ENCODE results near the gene CCDC192. TPM values are rescaled to one million over a fixed set of nuclear protein-coding genes. Genes with fewer than 3 reads are reported as not detected.

CCDC192 gene
- total RNA-seq, 2 donors from 2014 or later: not detected

DNA sequence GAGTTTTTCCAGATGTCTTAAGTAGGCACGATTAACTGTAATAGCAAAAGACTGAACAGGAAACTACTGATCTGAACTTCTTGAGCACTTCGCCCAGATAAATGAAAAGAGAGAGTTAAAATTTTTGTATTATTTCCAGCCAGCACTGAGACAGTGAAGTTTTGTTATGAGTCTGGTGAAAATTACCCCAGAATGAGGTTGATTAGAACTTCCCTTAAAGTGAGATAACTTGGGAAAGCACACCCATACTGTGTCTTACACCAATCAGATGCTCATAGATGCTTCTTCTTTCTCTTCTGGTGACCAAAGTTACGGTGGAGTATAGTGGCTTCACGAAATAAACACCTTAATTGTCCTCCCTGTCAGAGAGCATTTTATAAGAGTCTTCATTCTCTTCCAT, 248.6 kb downstream of the CCDC192 start:
- H3K36me3 Mint-ChIP-seq: no peaks in the 10 kb centered on the region

DNA sequence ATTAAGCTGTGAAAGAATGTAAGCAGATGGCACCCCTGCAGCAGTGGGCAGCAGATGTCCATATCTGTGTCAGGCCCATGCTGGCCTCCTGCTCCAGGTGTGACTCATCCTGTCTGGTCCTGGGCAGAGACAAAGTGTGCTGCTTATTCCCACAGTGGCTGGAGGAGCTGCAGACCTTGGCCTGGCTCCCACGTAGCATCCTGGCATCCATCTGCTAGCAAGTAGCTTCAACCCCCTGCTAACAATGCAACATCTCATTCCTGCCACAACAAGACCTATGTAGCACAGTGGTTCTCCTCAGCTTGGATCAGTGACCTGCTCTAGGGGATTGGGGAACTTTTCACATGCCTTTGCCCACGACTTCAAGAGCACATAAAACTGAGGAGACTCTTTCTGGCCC, 254.0 kb downstream of the CCDC192 start:
- no peak overlapping the region for H3K4me3 Mint-ChIP-seq
- H3K9me3 Mint-ChIP-seq: no peaks in the 10 kb centered on the region
- no peak overlapping the region for H3K27ac Mint-ChIP-seq
- DNase-seq (ENCODE audit: low spot score) (no peak), ATAC-seq (peak in 1 of 2 donors; percentile 36)
- peaks cover 0 to 5% of the 10 kb centered on the region in 2 donors for H3K4me1 Mint-ChIP-seq (ENCODE audit: low read depth in 2 of 2)
- H3K36me3 Mint-ChIP-seq: no peaks in the 10 kb centered on the region
- no peaks in the 10 kb centered on the region for H3K27me3 Mint-ChIP-seq

More for the DNA sequence above, 248.6 kb downstream of the CCDC192 start:
- DNase-seq (ENCODE audit: low spot score) (no peak), ATAC-seq (no peak)
- peaks cover 0 to 3% of the 10 kb centered on the region in 2 donors for H3K4me1 Mint-ChIP-seq (ENCODE audit: low read depth in 2 of 2)
- H3K9me3 Mint-ChIP-seq: no peaks in the 10 kb centered on the region
- no peak overlapping the region for H3K27ac Mint-ChIP-seq
- H3K27me3 Mint-ChIP-seq: no peaks in the 10 kb centered on the region
- H3K4me3 Mint-ChIP-seq: no peak overlapping the region

DNA sequence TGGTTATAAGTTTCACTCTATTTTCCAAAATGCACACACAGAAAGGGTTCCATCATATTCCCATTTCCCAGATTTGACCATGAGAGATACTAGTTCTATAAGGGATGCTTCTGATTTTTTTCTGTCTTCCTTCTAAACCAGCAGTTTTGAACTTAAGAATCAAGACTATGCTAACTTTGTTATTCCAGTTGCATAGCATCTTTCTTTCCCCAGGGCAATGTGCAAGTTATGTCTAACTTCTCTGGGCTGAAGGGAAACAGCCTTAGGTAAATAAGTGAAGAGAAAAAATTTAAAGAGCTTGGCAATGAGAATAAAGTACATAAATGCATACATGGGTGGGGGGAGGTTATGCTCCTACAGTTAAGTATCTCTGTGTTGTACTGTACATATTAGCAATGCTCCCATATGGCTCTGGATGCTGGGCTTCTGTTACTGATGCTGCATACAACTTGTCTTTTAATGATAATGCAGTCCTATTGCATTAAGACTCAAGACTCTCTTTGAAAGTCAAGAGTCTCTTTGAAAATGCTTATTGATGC, 254.6 kb downstream of the CCDC192 start:
- H3K4me3 Mint-ChIP-seq: no peak overlapping the region
- H3K36me3 Mint-ChIP-seq: no peaks in the 10 kb centered on the region
- H3K27ac Mint-ChIP-seq: no peak overlapping the region
- no peaks in the 10 kb centered on the region for H3K27me3 Mint-ChIP-seq
- no peaks in the 10 kb centered on the region for H3K9me3 Mint-ChIP-seq
- peaks cover 0 to 5% of the 10 kb centered on the region in 2 donors for H3K4me1 Mint-ChIP-seq (ENCODE audit: low read depth in 2 of 2)
- ATAC-seq (no peak), DNase-seq (ENCODE audit: low spot score) (no peak)

DNA sequence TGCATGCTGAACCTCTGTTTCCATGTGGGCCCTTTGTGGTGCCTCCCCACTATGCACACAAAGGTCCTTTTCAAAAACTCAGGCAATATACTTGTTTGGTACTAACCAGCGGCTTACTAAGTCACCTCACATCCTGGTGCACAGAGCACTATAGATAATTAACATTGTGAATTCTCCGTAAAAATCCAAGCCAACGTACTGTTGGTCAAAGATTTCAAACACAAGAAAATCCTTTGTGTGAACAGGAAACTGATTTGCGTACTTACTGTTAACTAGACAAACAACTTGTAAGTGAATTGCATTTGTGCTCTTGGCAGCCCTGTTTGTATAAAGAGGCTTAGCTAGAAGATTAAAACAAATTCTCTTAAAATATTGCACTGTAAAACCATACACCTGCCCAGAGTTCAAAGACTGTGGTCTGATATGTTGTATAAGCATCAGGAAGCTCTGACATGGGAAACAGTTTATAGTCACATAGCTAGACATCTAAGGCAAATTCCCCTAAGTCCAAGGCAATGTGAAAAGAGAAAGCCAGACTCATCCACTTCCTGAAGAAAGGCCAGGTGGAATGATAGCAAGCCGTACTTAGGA, 255.3 kb downstream of the CCDC192 start:
- no peaks in the 10 kb centered on the region for H3K27me3 Mint-ChIP-seq
- H3K4me1 Mint-ChIP-seq (ENCODE audit: low read depth in 2 of 2): peaks cover 0 to 5% of the 10 kb centered on the region in 2 donors
- H3K27ac Mint-ChIP-seq: no peak overlapping the region

DNA sequence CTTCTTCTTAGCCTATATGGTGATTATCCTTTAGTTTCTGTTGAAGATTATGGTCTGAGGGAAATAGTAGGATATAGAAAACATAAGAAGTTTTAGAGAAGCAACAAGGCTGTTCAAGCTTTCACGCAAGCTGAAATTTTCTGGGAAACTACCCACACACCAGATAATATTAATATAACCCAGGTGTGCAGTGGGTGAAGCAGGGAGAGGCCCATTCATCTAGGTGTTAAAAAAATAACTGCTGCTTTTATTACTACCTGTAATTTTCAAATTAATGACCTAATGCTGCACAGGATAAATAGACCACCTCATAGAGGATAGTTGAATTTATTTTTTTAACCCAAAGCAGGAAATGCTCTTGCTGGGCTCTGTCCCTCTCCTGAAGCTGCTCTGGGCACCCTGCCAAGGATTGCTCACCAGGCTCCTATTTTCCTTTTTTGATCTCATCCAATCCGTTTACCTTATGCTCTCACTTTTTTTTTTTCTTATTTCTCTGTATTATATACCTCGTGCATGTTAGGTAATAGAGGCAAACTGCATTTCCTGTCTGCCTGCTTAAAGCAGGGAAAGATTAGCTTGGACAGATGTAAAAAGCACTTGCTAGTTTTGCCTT, 256.1 kb downstream of the CCDC192 start:
- Mint-ChIP-seq H3K36me3 (no peaks in the 10 kb centered on the region), H3K9me3 (no peaks in the 10 kb centered on the region), H3K4me1 (ENCODE audit: low read depth in 2 of 2) (peaks cover 0 to 5% of the 10 kb centered on the region in 2 donors), H3K4me3 (no peak overlapping the region), H3K27ac (no peak overlapping the region), H3K27me3 (no peaks in the 10 kb centered on the region)
- ATAC-seq (no peak), DNase-seq (ENCODE audit: low spot score) (no peak)

More for the DNA sequence above, 255.3 kb downstream of the CCDC192 start:
- Mint-ChIP-seq H3K9me3 (no peaks in the 10 kb centered on the region), H3K4me3 (no peak overlapping the region), H3K36me3 (no peaks in the 10 kb centered on the region)
- no peak for ATAC-seq
- DNase-seq (ENCODE audit: low spot score): no peak

DNA sequence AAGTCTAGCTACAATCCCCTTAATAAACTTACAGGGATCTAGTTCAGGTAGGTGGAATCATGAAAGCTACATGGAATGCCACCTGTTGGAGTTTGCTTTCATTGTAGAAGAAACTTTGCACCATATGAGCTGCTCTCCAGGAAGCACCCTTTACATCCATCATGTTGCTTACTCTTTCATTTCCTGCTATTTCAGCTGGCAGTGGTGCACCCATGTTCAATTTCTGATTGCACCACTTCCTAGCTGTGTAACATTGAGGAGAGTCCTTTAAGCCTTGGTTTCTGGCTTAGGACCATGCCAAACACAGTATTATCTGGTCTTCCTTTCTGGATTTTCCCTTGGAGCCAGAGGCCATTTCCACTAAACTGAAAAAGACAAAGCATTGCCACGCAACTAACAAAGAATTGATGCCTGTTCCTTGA, 257.1 kb downstream of the CCDC192 start:
- ATAC-seq (no peak), DNase-seq (ENCODE audit: low spot score) (no peak)
- Mint-ChIP-seq H3K27me3 (no peaks in the 10 kb centered on the region), H3K4me1 (ENCODE audit: low read depth in 2 of 2) (peaks cover 0 to 5% of the 10 kb centered on the region in 2 donors), H3K27ac (no peak overlapping the region), H3K36me3 (no peaks in the 10 kb centered on the region), H3K9me3 (no peaks in the 10 kb centered on the region), H3K4me3 (no peak overlapping the region)

DNA sequence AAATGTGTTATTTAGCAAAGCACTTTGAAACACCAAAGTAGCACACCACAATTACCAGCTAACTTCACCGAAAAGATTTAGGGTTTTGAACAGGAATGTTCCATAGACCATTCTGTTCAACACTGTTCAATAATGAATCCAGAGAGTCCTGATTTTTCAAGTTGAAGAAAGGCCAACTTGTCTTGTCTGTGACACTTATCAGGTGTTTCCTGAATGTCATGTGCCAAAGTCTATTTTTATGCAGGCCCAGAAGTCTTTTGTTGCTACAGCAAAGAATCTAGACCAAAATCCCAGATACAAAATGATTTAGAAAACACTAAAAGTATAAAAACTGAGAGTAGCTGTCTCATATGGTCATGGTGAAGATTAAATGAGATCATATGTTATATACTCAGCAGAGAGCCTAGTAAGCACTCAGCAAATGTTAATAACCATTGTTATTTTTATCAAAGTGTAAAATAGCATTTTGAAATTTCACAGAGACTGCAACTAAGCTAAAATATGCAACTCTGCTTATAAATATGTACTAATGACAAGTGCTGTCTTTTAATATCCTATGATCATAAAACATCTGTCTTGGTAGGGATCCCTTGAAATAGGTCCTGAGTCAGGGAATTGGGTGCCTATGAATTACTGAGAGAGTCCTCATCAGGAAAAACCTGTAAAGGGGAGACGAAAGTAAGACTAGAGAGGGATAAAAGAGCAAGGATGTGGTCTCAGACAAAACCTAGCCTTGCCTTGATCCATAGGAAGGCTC, 258.0 kb downstream of the CCDC192 start:
- Mint-ChIP-seq H3K27me3 (no peaks in the 10 kb centered on the region), H3K4me3 (no peak overlapping the region), H3K4me1 (ENCODE audit: low read depth in 2 of 2) (peaks cover 0 to 5% of the 10 kb centered on the region in 2 donors), H3K9me3 (no peaks in the 10 kb centered on the region), H3K36me3 (no peaks in the 10 kb centered on the region), H3K27ac (no peak overlapping the region)
- DNase-seq (ENCODE audit: low spot score) (no peak), ATAC-seq (no peak)

DNA sequence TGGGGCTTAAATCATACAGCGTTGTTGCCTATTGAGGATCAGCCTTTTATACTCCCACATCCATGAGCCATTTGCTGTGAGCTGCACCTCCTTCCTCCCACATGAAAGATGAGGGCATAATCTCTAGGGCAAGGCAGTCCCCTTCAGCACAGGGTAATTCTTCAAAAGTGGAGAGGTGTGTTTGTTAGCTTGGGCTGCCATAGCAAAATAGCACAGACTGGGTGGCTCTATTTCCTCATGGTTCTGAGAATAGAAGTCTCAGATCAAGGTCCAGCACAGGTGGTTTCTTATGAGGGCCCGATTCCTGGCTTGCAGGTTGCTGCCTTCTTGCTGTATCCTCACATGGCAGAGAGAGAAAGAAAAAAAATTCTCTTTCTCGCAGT, 258.6 kb downstream of the CCDC192 start:
- Mint-ChIP-seq H3K4me1 (ENCODE audit: low read depth in 2 of 2) (peaks cover 0 to 5% of the 10 kb centered on the region in 2 donors), H3K27me3 (no peaks in the 10 kb centered on the region), H3K9me3 (no peaks in the 10 kb centered on the region), H3K36me3 (no peaks in the 10 kb centered on the region), H3K27ac (no peak overlapping the region), H3K4me3 (no peak overlapping the region)
- ATAC-seq (no peak), DNase-seq (ENCODE audit: low spot score) (no peak)

DNA sequence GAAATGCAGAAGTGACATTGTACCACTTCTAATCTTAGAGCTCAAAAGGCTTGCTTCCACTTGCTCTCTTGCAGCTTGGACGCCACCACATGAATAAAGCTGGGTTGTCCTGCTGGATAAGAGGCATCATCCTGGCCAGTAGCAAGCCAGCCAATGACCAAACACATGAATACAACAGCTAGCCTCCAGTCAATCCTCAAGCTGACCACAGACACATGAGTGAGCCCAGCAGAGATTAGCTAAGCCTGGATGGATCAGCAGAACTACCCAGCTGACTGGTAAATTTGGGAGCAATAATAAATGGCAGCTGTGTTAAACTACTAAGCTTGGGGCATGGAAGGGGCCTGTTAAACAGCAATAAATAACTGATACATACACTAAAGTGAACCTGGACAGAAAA, 259.3 kb downstream of the CCDC192 start:
- Mint-ChIP-seq H3K27ac (no peak overlapping the region), H3K27me3 (no peaks in the 10 kb centered on the region), H3K9me3 (no peaks in the 10 kb centered on the region), H3K4me3 (no peak overlapping the region), H3K36me3 (no peaks in the 10 kb centered on the region), H3K4me1 (ENCODE audit: low read depth in 2 of 2) (peaks cover 0 to 5% of the 10 kb centered on the region in 2 donors)
- ATAC-seq (no peak), DNase-seq (ENCODE audit: low spot score) (no peak)

DNA sequence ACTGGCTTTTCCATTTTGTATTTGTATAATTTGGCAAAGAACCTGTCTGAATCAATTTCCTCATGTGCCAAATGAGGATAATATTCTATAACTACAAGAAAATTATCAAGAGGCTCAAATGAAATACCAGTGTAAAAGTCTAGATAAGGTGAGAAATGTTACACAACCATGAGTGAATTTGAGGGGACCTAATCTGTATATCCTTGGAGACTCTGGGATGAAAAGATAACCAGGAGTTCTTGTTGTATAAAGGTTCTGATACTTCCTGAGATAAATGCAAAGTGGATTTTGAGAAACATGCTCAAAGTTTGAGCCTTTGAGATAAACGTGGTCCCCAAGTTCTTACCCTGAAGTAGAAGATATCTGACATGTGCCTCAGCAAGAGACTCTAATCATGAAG, 260.0 kb downstream of the CCDC192 start:
- H3K36me3 Mint-ChIP-seq: no peaks in the 10 kb centered on the region

DNA sequence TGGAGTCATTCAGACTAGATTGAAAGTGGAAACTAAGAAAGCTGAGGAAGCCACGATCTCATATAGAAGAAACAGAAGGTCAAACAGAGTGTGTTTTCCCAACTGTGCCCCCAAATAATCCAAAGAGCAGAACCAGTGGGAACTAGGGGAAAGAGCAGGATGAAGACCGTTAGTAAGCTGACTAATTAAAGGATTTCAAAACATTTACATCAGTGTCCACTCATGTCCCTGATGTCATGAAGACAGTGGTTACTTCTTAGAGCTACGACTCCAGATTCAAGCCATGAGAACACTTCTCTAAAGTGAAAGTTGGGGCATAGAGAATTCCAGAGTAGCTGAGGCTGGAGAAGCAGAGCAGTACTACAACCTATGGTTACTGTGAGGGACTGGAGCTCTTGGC, 260.7 kb downstream of the CCDC192 start:
- Mint-ChIP-seq H3K27ac (no peak overlapping the region), H3K27me3 (no peaks in the 10 kb centered on the region), H3K4me1 (ENCODE audit: low read depth in 2 of 2) (peaks cover 0 to 5% of the 10 kb centered on the region in 2 donors), H3K4me3 (no peak overlapping the region), H3K36me3 (no peaks in the 10 kb centered on the region), H3K9me3 (no peaks in the 10 kb centered on the region)
- ATAC-seq: no peak
- no peak for DNase-seq (ENCODE audit: low spot score)

More for the DNA sequence above, 260.0 kb downstream of the CCDC192 start:
- no peak for ATAC-seq
- Mint-ChIP-seq H3K4me1 (ENCODE audit: low read depth in 2 of 2) (peaks cover 0 to 5% of the 10 kb centered on the region in 2 donors), H3K27ac (no peak overlapping the region), H3K9me3 (no peaks in the 10 kb centered on the region), H3K4me3 (no peak overlapping the region), H3K27me3 (no peaks in the 10 kb centered on the region)
- DNase-seq (ENCODE audit: low spot score): no peak

DNA sequence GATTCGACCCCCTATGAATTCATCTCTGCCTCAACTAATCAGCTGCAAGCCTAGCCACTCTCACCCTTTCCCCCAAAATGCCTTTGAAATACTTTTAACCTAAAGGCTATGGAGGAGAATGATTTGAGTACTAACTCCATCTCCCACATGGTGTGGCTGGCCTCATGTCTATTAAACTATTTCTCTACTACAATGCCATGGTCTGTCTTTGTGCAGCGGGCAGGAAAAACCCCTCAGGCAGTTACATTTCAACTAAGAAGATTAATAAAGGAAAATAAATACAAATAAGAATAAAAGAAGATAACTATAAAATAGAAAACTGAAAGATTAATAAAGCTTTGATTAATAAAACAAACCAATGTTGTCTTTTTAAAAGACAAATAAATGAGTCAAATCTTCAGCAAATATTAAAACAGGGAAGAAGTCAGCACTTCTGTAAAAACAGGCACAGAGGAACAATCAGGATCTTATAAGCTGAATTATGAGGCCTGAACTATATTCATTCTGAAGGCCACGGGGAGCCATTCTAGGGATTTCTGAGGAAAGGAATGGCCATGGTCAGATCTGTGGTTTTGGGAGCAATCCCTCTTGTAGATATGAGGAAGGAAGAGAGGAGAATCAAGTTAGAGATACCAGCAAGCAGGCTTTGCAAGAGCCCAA, 264.3 kb downstream of the CCDC192 start:
- Mint-ChIP-seq H3K9me3 (no peaks in the 10 kb centered on the region), H3K4me1 (ENCODE audit: low read depth in 2 of 2) (no peaks in the 10 kb centered on the region), H3K27me3 (no peaks in the 10 kb centered on the region), H3K36me3 (no peaks in the 10 kb centered on the region), H3K27ac (no peak overlapping the region), H3K4me3 (no peak overlapping the region)
- no peak for ATAC-seq
- no peak for DNase-seq (ENCODE audit: low spot score)

DNA sequence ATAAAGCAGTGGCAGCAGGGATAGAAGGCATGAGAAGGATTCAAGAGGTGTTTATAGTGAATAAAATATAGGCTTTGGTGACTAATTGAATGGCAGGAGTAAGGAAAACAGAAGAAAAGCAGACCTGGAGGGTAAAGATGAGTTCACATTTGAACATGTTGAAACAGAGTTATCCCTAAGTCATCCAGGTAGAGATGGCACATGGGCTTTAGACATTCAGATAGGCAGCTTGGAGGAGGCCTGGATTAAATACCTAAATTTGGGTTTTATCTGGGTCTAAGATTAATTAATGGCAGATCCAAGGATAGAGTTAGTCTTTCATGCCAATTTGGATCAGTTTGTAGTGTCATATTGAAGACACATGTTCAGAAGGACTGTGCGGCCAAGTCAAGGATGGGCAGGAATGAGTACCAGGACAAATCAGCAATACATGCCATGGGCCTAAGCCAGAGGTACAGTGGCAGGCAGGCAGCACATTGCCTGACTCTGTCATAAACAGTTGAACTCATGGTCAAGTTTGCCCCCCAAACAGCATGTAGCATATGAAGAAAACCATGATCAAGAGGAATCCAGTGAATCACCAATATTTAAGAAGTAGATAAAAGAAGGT, 264.9 kb downstream of the CCDC192 start:
- Mint-ChIP-seq H3K9me3 (no peaks in the 10 kb centered on the region), H3K27ac (no peak overlapping the region), H3K27me3 (no peaks in the 10 kb centered on the region), H3K4me1 (ENCODE audit: low read depth in 2 of 2) (no peaks in the 10 kb centered on the region), H3K36me3 (no peaks in the 10 kb centered on the region), H3K4me3 (no peak overlapping the region)
- DNase-seq (ENCODE audit: low spot score) (no peak), ATAC-seq (no peak)

All from natural killer cell treated with Interleukin-12 subunit alpha and Interleukin-12 subunit beta and Interleukin-15 and Interleukin-18, amount 100 ng/mL, for 72 hours (primary cell).